Esophagus squamous epithelium (tissue), 5 donors: ENCODE results near the gene METTL18. TPM values are rescaled to one million over a fixed set of nuclear protein-coding genes. Genes with fewer than 3 reads are reported as not detected.
"Not testable (repeated sequence)": the region's sequence is repeated elsewhere in the genome, so short reads cannot be mapped to it uniquely, and the experiment has no call there.

ENCODE experiments used
- DNase-seq: peaks from one replicate; lab custom pipeline; 2025; lab: John Stamatoyannopoulos, UW
- H3K27ac ChIP-seq, 4 donors: fragments of 200-600 bp; sonication (generic); one replicate each; pipeline ENCODE4 v1.5.1; 2016 to 2019; ENCODE audit warnings: mild to moderate bottlenecking in 1 of 4
- H3K27me3 ChIP-seq, 4 donors: fragments of 200-600 bp; sonication (generic); 1 replicate in 3 of 4; 2 replicates in 1 of 4; pipeline versions ENCODE4 v1.5.1 to v1.6.0; 2017 to 2021; ENCODE audit warnings: antibody characterized with exemption in 1 of 4
- H3K36me3 ChIP-seq, 3 donors: fragments of 200-600 bp; sonication (generic); one replicate each; pipeline ENCODE4 v1.5.1; 2016 to 2019
- H3K4me1 ChIP-seq, 3 donors: fragments of 200-600 bp; sonication (generic); one replicate each; pipeline ENCODE4 v1.5.1; 2017 to 2019
- H3K4me3 ChIP-seq, 4 donors: fragments of 200-600 bp; sonication (generic); 1 replicate in 3 of 4; 2 replicates in 1 of 4; pipeline ENCODE4 v1.5.1; 2016 to 2019; ENCODE audit warnings: mild to moderate bottlenecking in 2 of 4, moderate library complexity in 1 of 4
- H3K9me3 ChIP-seq, 3 donors: fragments of 200-600 bp; sonication (generic); one replicate each; pipeline ENCODE4 v1.5.1; 2016 to 2019
- POLR2A ChIP-seq, 4 donors: fragments of 450-650 bp; IDR thresholded peaks; one replicate each; pipeline ENCODE4 v1.6.1; 2017; ENCODE audit warnings: antibody characterized with exemption in 4 of 4, mild to moderate bottlenecking in 4 of 4, moderate library complexity in 3 of 4
- WGBS, 2 donors: methylation state at CpG; one replicate each; pipeline ENCODE4 v1.1.5; 2018; 5-methylcytosine and 5-hydroxymethylcytosine counted together
- intact Hi-C: fragments of 100-400 bp; cut with DNase I; formaldehyde crosslinking; loops from one replicate; pipeline ENCODE4 v1.15.0; 2022
- total RNA-seq, 4 donors: library from RNA; depleted of rRNA; stranded (reverse); fragments of >200 nt; gene quantifications; one replicate each; pipeline ENCODE4 v1.1.0, GENCODE V29; 2016
- TF ChIP-seq, protein P1 (sequence below), 6 experiments: fragments of 450-650 bp in 4 of 6; fragments of 200-600 bp in 2 of 6; sonication (generic) in 2 of 6; IDR thresholded peaks; one replicate each; pipeline ENCODE4 v1.5.1; 2016 to 2019; ENCODE audit warnings: antibody characterized with exemption in 6 of 6, mild to moderate bottlenecking in 4 of 6, moderate library complexity in 4 of 6
- donor health status: DM: yes; HTN: yes; CAD: no.

Gene METTL18
- total RNA-seq, 4 donors from 2014 or later = 4.3 to 12.1 (median 6.4) TPM

DNA sequence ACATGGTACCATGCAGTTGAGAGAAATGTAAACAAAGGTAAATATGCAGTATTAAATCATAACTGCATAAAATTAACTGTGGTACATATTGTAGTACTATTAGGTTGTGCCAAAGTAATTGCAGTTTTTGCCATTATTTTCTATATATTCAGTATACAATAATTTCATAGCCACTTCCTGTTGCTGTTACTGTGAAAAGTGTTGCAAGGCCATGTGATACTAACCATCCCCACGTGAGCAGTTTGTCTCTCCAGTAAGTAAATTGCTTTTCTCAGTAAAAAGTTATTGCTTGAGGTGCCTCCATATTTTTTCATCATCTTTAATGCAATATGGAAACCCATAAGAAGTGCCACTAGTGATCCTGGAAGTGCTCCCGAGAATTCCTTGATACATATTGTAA is 19.6 kb upstream of the METTL18 start:
- Histone ChIP-seq H3K27ac (no peak overlapping the region), H3K36me3 (peaks cover 0 to 8% (median 0%) of the 10 kb centered on the region in 3 donors), H3K9me3 (no peaks in the 10 kb centered on the region), H3K4me3 (no peak overlapping the region), H3K27me3 (no peaks in the 10 kb centered on the region), H3K4me1 (no peaks in the 10 kb centered on the region)
- TF ChIP-seq, protein P1, sequence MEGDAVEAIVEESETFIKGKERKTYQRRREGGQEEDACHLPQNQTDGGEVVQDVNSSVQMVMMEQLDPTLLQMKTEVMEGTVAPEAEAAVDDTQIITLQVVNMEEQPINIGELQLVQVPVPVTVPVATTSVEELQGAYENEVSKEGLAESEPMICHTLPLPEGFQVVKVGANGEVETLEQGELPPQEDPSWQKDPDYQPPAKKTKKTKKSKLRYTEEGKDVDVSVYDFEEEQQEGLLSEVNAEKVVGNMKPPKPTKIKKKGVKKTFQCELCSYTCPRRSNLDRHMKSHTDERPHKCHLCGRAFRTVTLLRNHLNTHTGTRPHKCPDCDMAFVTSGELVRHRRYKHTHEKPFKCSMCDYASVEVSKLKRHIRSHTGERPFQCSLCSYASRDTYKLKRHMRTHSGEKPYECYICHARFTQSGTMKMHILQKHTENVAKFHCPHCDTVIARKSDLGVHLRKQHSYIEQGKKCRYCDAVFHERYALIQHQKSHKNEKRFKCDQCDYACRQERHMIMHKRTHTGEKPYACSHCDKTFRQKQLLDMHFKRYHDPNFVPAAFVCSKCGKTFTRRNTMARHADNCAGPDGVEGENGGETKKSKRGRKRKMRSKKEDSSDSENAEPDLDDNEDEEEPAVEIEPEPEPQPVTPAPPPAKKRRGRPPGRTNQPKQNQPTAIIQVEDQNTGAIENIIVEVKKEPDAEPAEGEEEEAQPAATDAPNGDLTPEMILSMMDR (IDR thresholded peaks at IDR 0.05) = no peak
- TF ChIP-seq POLR2A (IDR thresholded peaks at IDR 0.05) = no peak
- intact Hi-C loops = no loop called here
- DNase-seq = no peak
- WGBS, 2 donors = 61 to 68% methylated on average over 2 of the region's 2 CpGs

DNA sequence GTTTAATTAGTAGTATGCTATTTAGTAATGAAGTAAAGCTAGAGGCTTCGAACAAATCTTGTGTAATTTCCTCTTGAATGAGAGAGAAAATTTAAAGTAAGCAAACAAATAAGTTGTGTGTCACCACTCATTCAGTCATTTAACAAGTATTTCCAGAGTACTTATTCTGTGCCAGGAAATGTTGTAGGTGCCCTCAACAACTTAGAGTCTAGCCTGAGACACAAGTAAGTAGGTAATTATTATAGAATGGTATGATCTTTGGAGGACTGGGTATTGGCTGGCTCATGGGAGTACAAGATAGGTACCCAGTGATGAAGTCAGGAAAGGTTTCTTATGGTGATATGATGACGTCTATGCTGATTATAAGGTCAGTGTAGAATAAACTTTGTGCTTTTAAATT is 17.4 kb upstream of the METTL18 start:
- DNase-seq = no peak
- intact Hi-C loops = no loop called here
- Histone ChIP-seq H3K27ac (no peak overlapping the region), H3K9me3 (no peaks in the 10 kb centered on the region), H3K36me3 (peaks cover 0 to 23% (median 0%) of the 10 kb centered on the region in 3 donors), H3K27me3 (no peaks in the 10 kb centered on the region), H3K4me3 (no peak overlapping the region), H3K4me1 (no peaks in the 10 kb centered on the region)
- TF ChIP-seq, protein P1 (IDR thresholded peaks at IDR 0.05) = no peak
- no peak for TF ChIP-seq POLR2A (IDR thresholded peaks at IDR 0.05)
- WGBS, 2 donors = 78 to 91% methylated on average over 2 of the region's 2 CpGs

GRCh38 chr1:169811418-169812035 is 16.8 kb upstream of the METTL18 start:
- H3K4me1 ChIP-seq, H3K4me3 ChIP-seq, DNase-seq, H3K27me3 ChIP-seq, intact Hi-C loops, H3K27ac ChIP-seq, H3K9me3 ChIP-seq: not testable (repeated sequence)
- peaks cover 0 to 29% (median 0%) of the 10 kb centered on the region in 3 donors for H3K36me3 ChIP-seq

DNA sequence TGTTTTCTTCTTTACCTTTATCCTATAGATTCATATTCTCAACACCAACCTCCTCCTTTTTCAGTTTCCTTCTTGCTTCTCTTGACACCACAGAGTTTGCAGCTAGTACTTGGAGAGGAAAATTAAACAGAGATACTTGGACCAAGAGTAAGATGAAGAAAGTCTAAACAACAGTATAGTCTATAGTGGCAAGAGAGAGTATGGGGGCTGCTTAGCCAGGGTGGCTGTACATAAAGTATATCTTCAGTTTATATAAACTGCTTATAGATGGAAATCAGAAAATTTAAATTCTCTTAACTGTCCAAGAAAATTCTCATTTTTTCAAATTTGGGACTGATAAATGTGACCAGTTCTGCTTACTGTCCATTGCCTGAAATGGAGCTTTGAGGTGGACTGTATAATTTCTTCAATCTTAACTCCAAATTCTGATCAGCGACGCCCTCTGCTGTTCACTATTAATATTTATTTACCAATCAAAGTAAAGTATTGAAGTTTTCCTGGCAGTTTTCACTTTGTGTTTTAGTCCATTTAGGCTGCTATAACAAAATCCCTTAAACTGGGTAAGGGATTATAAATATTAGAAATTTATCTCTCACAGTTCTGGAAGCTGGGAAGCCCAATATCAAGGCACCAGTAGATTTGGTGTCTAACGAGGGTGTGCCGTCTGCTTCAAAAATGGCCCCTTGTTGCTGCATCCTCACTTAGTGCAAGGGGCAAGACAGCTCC is 14.8 kb upstream of the METTL18 start:
- Histone ChIP-seq H3K36me3 (peaks cover 0 to 45% (median 0%) of the 10 kb centered on the region in 3 donors), H3K27ac (no peak overlapping the region), H3K27me3 (no peaks in the 10 kb centered on the region), H3K4me3 (no peak overlapping the region), H3K9me3 (no peaks in the 10 kb centered on the region), H3K4me1 (no peaks in the 10 kb centered on the region)
- 44 to 58% methylated on average over 3 to 4 of the region's 4 CpGs for WGBS, 2 donors
- TF ChIP-seq, protein P1 (IDR thresholded peaks at IDR 0.05) = peak in 5 of 6 experiments; percentile 41 to 66 (median 50)
- no peak for TF ChIP-seq POLR2A (IDR thresholded peaks at IDR 0.05)
- no peak for DNase-seq
- intact Hi-C loops = no loop called here

DNA sequence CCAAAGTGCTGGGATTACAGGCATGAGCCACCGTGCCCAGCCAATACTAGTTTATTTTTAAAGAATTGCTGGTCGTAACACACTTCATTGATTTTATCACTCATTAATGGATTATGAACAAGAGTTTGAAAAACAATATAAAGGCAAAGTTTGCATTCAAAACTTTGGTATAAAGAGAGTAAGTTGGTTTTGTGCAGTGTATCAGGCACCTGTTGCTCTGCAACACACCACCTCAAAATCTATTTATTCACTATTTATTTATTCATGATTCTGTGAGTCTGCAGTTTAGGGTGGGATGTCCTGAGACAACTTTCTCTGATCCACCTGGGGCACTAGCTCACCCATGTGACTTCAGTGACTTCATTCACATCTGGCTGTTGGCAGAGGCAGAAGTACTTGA is 10.2 kb upstream of the METTL18 start:
- H3K9me3 ChIP-seq = no peaks in the 10 kb centered on the region
- WGBS, 2 donors = 84 to 88% methylated on average over 2 of the region's 2 CpGs
- H3K4me1 ChIP-seq = no peaks in the 10 kb centered on the region
- intact Hi-C loops = no loop called here
- peaks cover 0 to 59% (median 0%) of the 10 kb centered on the region in 3 donors for H3K36me3 ChIP-seq
- DNase-seq = no peak
- no peaks in the 10 kb centered on the region for H3K27me3 ChIP-seq
- H3K4me3 ChIP-seq = no peak overlapping the region
- TF ChIP-seq POLR2A (IDR thresholded peaks at IDR 0.05) = no peak
- TF ChIP-seq, protein P1 (IDR thresholded peaks at IDR 0.05) = no peak
- H3K27ac ChIP-seq = no peak overlapping the region
